Measurements from ENCODE around the gene SERPINI2. TPM values are rescaled to one million over a fixed set of nuclear protein-coding genes. Genes with fewer than 3 reads are reported as not detected.
A peak's percentile ranks its signal among the peaks of the same experiment; 100 is the strongest.
"Not testable (repeated sequence)": the region's sequence is repeated elsewhere in the genome, so short reads cannot be mapped to it uniquely, and the experiment has no call there.

Gene SERPINI2
- total and polyA plus RNA-seq, 5 donors: 1.3 to 3.3 (median 1.9) TPM

DNA sequence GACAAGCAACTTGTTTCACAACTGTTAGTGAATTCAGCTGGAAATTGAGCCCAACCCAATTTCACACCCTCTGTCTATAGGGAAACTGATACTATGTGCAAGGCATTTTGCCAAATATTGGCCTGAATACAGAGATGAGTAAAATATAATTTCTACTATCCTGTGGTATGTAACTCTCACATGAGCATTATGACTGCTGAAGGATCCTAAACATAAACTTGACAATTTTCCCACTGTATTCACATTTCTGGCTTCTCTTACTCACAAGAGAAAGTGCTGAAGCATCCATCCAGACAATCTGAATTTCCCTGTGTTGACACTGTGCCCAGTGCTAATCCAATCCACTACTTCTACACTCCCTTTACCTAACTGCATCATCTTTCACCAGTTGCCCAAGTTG is 28.4 kb downstream of the SERPINI2 start:
- Histone ChIP-seq H3K4me1 (ENCODE audit: control insufficient read depth, insufficient read depth, low read length) (no peaks in the 10 kb centered on the region), H3K27me3 (ENCODE audit: control insufficient read depth, insufficient read depth) (no peaks in the 10 kb centered on the region), H3K27ac (ENCODE audit: low read length) (no peak overlapping the region), H3K4me3 (ENCODE audit: low read length) (no peak overlapping the region), H3K9me3 (ENCODE audit: control insufficient read depth, low read length) (no peaks in the 10 kb centered on the region)
- ATAC-seq: no peak
- intact Hi-C loops (cut with DNase I): no loop called here
- no peak for DNase-seq

DNA sequence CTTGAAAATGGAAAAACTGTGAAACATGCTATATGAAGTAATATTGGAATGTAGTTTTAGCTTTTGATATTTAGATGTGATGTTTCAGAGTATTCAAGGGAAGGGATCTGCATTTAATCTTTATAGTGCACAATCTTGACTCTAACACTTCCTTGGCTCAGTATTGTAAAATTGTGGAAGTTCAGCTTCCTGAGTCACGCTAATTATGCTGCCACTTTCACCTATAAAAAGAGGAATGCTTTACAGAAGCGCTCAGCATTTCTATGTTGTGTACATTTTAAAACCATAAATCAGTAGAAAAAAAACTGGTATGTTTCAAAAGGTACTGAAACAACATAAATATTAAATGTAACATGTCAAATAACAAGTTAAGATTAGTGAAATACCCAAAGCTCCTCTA is 32.6 kb downstream of the SERPINI2 start:
- DNase-seq (no peak), ATAC-seq (no peak)
- H3K4me1 ChIP-seq (ENCODE audit: control insufficient read depth, insufficient read depth, low read length): no peaks in the 10 kb centered on the region

DNA sequence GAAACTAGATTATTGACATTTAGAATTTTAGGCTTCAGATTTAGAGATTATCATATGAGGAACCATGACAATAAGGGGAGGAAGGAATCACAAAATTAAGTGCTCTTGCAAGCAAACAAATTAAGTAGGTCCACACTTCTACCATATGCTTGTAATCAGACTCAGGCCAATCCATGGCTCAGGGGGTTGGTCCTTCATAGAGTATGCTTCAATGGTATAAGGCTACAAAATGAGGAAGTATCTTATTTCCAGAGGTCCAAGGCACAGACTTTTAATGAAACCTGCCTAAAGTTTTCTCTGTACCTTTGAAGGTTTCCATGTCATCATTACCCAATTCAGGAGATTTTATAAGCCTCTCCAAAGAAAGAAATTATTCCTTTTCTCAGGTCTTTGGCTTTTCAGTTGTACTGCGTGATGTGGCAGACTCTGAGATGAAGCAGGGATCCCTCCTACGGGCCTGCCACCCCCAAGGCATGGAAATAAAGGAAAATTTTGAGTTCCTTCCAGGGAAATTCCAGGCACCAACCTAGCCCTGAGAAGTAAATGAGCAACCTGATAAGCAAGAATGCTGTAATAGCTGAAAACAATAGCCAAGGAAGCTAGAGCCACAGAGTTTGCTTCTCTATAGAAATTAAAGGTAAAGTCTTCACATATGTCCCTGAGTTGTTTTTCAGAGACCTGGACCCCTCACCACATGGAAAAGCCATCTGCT is 36.3 kb downstream of the SERPINI2 start:
- Histone ChIP-seq H3K4me3 (ENCODE audit: low read length) (no peak overlapping the region), H3K27me3 (ENCODE audit: control insufficient read depth, insufficient read depth) (no peaks in the 10 kb centered on the region), H3K9me3 (ENCODE audit: control insufficient read depth, low read length) (no peaks in the 10 kb centered on the region), H3K27ac (ENCODE audit: low read length) (no peak overlapping the region), H3K4me1 (ENCODE audit: control insufficient read depth, insufficient read depth, low read length) (no peaks in the 10 kb centered on the region)
- ATAC-seq (no peak), DNase-seq (no peak)
- intact Hi-C loops (cut with DNase I): no loop called here
- 77% methylated on average over 2 of the region's 2 CpGs for WGBS

More for the DNA sequence above, 32.6 kb downstream of the SERPINI2 start:
- WGBS: 62% methylated on average over 2 of the region's 2 CpGs
- no peaks in the 10 kb centered on the region for H3K27me3 ChIP-seq (ENCODE audit: control insufficient read depth, insufficient read depth)
- intact Hi-C loops (cut with DNase I): no loop called here
- no peak overlapping the region for H3K27ac ChIP-seq (ENCODE audit: low read length)
- no peaks in the 10 kb centered on the region for H3K9me3 ChIP-seq (ENCODE audit: control insufficient read depth, low read length)
- H3K4me3 ChIP-seq (ENCODE audit: low read length): no peak overlapping the region

DNA sequence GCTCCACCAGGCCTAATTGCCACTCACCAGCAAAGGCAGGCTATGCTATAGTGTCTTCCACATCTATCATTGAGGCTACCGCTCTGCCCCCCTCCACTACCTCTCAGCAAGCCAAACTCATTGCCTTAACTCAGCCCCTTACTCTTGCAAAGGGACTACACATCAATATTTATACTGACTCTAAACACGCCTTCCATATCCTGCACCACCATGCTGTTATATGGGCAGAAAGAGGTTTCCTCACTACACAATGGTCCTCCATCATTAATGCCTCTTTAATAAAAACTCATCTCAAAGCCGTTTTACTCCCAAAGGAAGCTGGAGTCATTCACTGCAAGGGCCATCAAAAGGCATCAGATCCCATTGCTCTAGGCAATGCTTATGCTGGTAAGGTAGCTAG is 46.9 kb downstream of the SERPINI2 start:
- DNase-seq; H3K4me3 ChIP-seq (ENCODE audit: low read length); ATAC-seq; H3K27ac ChIP-seq (ENCODE audit: low read length); H3K4me1 ChIP-seq (ENCODE audit: control insufficient read depth, insufficient read depth, low read length); H3K9me3 ChIP-seq (ENCODE audit: control insufficient read depth, low read length); H3K27me3 ChIP-seq (ENCODE audit: control insufficient read depth, insufficient read depth); intact Hi-C loops (cut with DNase I): not testable (repeated sequence)
- WGBS: 91% methylated on average over 3 of the region's 3 CpGs

DNA sequence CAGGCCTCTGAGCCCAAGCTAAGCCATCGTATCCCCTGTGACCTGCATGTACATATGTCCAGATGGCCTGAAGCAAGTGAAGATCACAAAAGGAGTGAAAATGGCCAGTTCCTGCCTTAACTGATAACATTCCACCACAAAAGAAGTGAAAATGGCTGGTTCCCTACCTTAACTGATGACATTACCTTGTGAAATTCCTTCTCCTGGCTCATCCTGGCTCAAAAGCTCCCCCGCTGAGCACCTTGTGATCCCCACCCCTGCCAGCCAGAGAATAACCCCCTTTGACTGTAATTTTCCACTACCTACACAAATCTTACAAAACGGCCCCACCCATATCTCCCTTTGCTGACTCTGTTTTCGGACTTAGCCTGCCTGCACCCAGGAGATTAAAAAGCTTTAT is 51.4 kb downstream of the SERPINI2 start:
- H3K27ac ChIP-seq (ENCODE audit: low read length); ATAC-seq; intact Hi-C loops (cut with DNase I); H3K4me1 ChIP-seq (ENCODE audit: control insufficient read depth, insufficient read depth, low read length); H3K27me3 ChIP-seq (ENCODE audit: control insufficient read depth, insufficient read depth); H3K4me3 ChIP-seq (ENCODE audit: low read length); H3K9me3 ChIP-seq (ENCODE audit: control insufficient read depth, low read length); DNase-seq: not testable (repeated sequence)
- WGBS: 85% methylated on average over 4 of the region's 4 CpGs

DNA sequence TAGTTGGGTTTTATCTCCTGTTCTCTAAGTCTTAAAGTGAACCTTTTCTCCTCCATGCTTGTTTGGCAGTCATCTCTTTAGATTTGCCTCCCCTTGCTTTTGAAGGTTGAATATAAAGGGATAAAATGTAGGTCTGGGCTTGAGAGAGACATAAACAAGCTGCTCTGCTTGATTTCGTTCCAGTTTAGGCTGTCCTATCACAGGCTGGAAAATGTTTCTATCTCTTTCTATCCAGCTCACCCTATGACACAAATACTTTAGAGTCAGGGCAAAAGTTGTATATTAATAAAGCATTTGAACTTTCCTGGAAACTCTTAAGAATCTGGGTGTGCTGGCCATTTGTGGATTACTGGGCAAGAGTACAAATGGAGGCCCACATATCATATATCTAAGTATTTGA is 64.2 kb downstream of the SERPINI2 start:
- no peak overlapping the region for H3K4me3 ChIP-seq (ENCODE audit: low read length)
- H3K27ac ChIP-seq (ENCODE audit: low read length): no peak overlapping the region
- DNase-seq (no peak), ATAC-seq (no peak)
- no peaks in the 10 kb centered on the region for H3K9me3 ChIP-seq (ENCODE audit: control insufficient read depth, low read length)
- H3K4me1 ChIP-seq (ENCODE audit: control insufficient read depth, insufficient read depth, low read length): no peaks in the 10 kb centered on the region
- 56% methylated on average over 1 of the region's 1 CpG for WGBS
- H3K27me3 ChIP-seq (ENCODE audit: control insufficient read depth, insufficient read depth): no peaks in the 10 kb centered on the region
- intact Hi-C loops (cut with DNase I): loop anchor here (5.0 to 10.0 kb wide), 3 partner anchors 273 to 475 kb away; no protein-coding TSS in a partner anchor

DNA sequence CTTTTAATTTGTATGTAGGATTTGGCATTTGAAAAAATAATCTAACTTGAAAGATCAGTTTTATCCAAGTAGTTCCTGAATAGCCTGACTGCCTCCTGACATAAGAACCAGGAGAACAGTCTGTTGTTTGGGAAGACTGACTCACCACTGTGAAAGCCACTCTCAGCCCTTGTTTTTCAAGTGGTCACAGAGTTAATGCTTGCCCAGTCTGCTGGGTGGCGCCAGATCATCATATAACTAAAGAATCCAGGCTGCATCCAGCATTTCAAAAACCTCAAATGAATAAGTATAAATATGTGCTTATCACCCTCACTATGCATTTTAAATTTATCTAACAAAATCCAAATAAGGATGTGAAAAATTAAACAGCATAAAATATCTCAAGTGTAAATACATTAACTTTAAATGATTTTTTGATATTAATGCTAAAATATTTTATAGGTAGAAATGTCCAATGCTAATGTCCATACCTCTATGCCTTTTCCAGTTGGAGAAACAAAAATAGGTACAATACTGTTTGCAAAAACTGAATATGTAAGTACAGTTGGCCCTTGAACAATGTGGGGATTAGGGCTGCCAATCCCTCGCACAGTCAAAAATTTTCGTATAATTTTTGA is 66.9 kb downstream of the SERPINI2 start:
- DNase-seq: peak; percentile 14 to 39 (median 30)
- Histone ChIP-seq H3K9me3 (ENCODE audit: control insufficient read depth, low read length) (no peaks in the 10 kb centered on the region), H3K4me1 (ENCODE audit: control insufficient read depth, insufficient read depth, low read length) (no peaks in the 10 kb centered on the region), H3K4me3 (ENCODE audit: low read length) (no peak overlapping the region), H3K27ac (ENCODE audit: low read length) (no peak overlapping the region), H3K27me3 (ENCODE audit: control insufficient read depth, insufficient read depth) (no peaks in the 10 kb centered on the region)
- ATAC-seq: peak; percentile 83 to 88
- intact Hi-C loops (cut with DNase I): loop anchor here (5.0 to 10.0 kb wide), 3 partner anchors 275 to 478 kb away; no protein-coding TSS in a partner anchor
- 65% methylated on average over 3 of the region's 3 CpGs for WGBS

DNA sequence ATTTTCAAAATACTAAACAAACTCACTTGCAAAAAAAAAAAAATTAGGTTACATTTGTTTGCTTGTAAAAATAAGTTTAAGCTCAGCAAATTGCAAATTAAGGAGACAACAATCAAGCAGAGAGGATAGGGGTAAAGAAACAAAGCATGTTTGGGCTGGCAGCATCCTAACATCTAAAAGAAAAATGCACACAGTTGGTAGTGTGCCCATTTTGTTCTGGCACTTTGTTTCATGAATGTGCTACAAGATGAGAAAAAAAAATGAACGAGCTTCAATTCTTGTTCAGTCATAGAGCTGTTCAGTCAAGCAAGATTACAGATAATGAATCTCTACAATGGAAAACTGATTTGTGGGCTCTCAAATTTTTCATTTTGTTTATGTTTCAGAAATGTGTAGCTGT is 76.0 kb downstream of the SERPINI2 start:
- no peak overlapping the region for H3K4me3 ChIP-seq (ENCODE audit: low read length)
- WGBS: 18% methylated on average over 1 of the region's 1 CpG
- no peak for DNase-seq
- H3K27ac ChIP-seq (ENCODE audit: low read length): no peak overlapping the region
- no peaks in the 10 kb centered on the region for H3K4me1 ChIP-seq (ENCODE audit: control insufficient read depth, insufficient read depth, low read length)
- H3K9me3 ChIP-seq (ENCODE audit: control insufficient read depth, low read length): no peaks in the 10 kb centered on the region
- H3K27me3 ChIP-seq (ENCODE audit: control insufficient read depth, insufficient read depth): no peaks in the 10 kb centered on the region
- intact Hi-C loops (cut with DNase I): no loop called here
- no peak for ATAC-seq

DNA sequence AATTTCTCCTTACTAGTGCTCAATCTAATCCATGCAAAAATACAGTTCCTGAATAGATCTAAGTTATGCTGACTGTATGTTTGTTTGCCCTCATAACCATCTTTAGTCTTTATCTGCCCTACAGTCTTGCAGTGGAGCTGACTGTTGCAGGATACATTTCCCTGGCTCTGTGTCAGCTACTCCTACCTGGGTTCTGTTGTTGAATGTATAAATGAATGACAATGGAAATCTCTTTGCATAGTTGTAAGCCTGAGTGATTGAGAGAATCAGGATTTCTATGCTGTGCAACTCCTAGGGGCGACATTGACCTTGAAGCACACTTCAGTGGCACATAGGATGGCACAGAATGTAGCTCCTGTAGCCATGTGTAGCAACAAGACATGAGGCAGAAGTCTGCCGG is 77.8 kb downstream of the SERPINI2 start:
- Histone ChIP-seq H3K27me3 (ENCODE audit: control insufficient read depth, insufficient read depth) (no peaks in the 10 kb centered on the region), H3K27ac (ENCODE audit: low read length) (no peak overlapping the region), H3K4me3 (ENCODE audit: low read length) (no peak overlapping the region), H3K4me1 (ENCODE audit: control insufficient read depth, insufficient read depth, low read length) (no peaks in the 10 kb centered on the region), H3K9me3 (ENCODE audit: control insufficient read depth, low read length) (no peaks in the 10 kb centered on the region)
- ATAC-seq (no peak), DNase-seq (no peak)
- 78% methylated on average over 2 of the region's 2 CpGs for WGBS
- intact Hi-C loops (cut with DNase I): no loop called here

DNA sequence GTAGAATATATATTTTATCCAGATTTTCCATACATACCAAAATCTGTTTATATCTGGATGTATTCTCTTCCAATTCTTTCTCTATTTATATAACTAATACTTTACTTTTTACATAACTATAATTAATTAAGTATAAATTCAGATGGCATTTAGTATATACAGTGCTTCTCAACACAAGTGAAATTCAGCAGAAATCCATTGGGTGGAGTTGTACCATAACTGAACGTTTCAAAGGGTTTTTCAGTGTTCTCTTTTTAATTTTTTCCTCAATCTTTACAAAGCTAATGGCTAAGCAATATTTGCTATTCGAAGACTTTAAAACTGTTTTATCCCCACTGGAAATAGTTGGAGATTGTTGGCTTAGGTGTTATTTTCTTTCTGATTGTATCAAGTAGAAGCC is 79.8 kb downstream of the SERPINI2 start:
- WGBS: 43% methylated on average over 2 of the region's 2 CpGs
- intact Hi-C loops (cut with DNase I): no loop called here
- DNase-seq (no peak), ATAC-seq (no peak)
- Histone ChIP-seq H3K4me1 (ENCODE audit: control insufficient read depth, insufficient read depth, low read length) (no peaks in the 10 kb centered on the region), H3K27ac (ENCODE audit: low read length) (no peak overlapping the region), H3K4me3 (ENCODE audit: low read length) (no peak overlapping the region), H3K27me3 (ENCODE audit: control insufficient read depth, insufficient read depth) (no peaks in the 10 kb centered on the region), H3K9me3 (ENCODE audit: control insufficient read depth, low read length) (no peaks in the 10 kb centered on the region)
